ENCODE data around the gene MLX. TPM values are rescaled to one million over a fixed set of nuclear protein-coding genes. Genes with fewer than 3 reads are reported as not detected.
"Not testable (repeated sequence)": the region's sequence is repeated elsewhere in the genome, so short reads cannot be mapped to it uniquely, and the experiment has no call there.

Gene MLX
- total RNA-seq, 3 donors from 2014 or later = 69.6 to 110 (median 103) TPM

DNA sequence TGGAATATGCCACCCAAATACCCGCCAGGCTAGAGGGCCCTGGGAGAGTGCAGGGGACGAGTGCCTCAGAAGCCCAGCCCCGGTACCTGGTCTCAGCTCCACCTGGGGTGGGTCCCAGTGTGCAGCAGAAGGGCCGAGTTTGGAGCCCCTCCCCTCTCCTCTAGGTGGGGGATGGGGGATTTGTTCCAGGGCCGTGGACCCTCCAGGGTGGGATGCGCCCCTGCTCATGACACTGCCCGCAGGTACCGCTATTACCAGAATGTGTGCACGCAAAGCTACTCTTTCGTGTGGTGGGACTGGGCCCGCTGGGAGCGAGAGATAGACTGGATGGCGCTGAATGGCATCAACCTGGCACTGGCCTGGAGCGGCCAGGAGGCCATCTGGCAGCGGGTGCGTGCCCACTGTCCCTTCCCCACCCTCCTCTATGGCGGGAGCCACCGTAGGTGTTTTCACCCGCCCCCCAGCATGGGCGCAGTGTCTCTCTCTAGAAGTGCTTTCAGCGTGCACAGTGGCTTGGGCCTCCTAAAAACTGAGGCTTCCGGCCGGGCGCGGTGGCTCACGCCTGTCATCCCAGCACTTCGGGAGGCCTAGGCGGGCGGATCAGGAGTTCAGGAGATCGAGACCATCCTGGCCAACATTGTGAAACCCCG is 29.6 kb upstream of the MLX start:
- intact Hi-C loops (cut with DNase I, micrococcal nuclease) = no loop called here
- Histone ChIP-seq H3K9me3 (no peaks in the 10 kb centered on the region), H3K4me1 (ENCODE audit: low read depth) (peaks cover 27% of the 10 kb centered on the region), H3K4me3 (no peak overlapping the region), H3K36me3 (ENCODE audit: low read depth) (no peaks in the 10 kb centered on the region)
- DNase-seq (peak in 2 of 3 donors; percentile 58 to 63), ATAC-seq (no peak)
- TF ChIP-seq, protein P1, sequence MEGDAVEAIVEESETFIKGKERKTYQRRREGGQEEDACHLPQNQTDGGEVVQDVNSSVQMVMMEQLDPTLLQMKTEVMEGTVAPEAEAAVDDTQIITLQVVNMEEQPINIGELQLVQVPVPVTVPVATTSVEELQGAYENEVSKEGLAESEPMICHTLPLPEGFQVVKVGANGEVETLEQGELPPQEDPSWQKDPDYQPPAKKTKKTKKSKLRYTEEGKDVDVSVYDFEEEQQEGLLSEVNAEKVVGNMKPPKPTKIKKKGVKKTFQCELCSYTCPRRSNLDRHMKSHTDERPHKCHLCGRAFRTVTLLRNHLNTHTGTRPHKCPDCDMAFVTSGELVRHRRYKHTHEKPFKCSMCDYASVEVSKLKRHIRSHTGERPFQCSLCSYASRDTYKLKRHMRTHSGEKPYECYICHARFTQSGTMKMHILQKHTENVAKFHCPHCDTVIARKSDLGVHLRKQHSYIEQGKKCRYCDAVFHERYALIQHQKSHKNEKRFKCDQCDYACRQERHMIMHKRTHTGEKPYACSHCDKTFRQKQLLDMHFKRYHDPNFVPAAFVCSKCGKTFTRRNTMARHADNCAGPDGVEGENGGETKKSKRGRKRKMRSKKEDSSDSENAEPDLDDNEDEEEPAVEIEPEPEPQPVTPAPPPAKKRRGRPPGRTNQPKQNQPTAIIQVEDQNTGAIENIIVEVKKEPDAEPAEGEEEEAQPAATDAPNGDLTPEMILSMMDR (IDR thresholded peaks at IDR 0.05) = no peak

DNA sequence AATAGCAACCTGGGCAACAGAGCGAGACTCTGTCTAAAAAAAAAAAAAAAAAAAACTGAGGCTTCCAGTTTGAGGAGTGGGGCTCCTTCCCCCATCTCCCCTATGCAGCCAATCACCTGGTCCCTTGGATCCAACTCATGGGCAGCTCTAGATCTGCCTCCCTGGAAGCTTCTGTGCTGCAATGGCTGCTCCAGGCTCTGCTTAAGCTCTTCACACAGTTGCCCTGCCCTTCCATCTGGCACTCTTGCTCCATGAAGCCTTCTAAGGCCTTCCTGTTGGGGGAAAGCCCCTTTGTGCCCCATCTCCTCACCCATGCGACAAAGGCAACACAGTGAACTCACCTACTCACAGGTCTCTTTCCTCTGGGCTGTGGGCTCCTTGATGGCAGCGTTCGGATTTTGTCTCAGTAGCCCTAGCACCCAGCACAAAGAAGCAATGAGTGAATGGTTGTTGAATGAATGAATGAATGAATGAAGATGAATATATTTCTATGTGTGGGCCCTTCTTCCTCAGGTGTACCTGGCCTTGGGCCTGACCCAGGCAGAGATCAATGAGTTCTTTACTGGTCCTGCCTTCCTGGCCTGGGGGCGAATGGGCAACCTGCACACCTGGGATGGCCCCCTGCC is 29.0 kb upstream of the MLX start:
- ATAC-seq (no peak), DNase-seq (no peak)
- intact Hi-C loops (cut with DNase I, micrococcal nuclease) = no loop called here
- peaks cover 29% of the 10 kb centered on the region for H3K4me1 ChIP-seq (ENCODE audit: low read depth)
- no peak overlapping the region for H3K4me3 ChIP-seq
- TF ChIP-seq, protein P1 (IDR thresholded peaks at IDR 0.05) = no peak
- H3K36me3 ChIP-seq (ENCODE audit: low read depth) = no peaks in the 10 kb centered on the region
- H3K9me3 ChIP-seq = no peaks in the 10 kb centered on the region

DNA sequence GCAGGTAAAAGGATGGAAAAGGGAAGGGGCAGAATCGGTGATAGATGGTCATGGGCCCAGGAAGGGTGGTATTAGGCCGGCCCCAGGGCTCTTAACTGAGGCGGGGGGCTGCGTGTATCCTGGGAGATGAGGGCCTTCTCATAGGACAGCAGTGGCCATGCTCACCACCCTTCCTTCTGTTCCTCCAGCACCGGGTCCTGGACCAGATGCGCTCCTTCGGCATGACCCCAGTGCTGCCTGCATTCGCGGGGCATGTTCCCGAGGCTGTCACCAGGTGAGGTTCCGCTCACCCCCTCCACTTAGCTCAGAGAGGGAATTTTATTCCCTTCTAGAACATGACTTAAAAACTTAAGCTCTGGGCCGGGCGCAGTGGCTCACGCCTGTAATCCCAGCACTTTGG is 28.4 kb upstream of the MLX start:
- no peak overlapping the region for H3K4me3 ChIP-seq
- ATAC-seq (no peak), DNase-seq (peak in 1 of 3 donors; percentile 43)
- no peaks in the 10 kb centered on the region for H3K36me3 ChIP-seq (ENCODE audit: low read depth)
- peaks cover 29% of the 10 kb centered on the region for H3K4me1 ChIP-seq (ENCODE audit: low read depth)
- TF ChIP-seq, protein P1 (IDR thresholded peaks at IDR 0.05) = no peak
- intact Hi-C loops (cut with DNase I, micrococcal nuclease) = no loop called here
- H3K9me3 ChIP-seq = no peaks in the 10 kb centered on the region

DNA sequence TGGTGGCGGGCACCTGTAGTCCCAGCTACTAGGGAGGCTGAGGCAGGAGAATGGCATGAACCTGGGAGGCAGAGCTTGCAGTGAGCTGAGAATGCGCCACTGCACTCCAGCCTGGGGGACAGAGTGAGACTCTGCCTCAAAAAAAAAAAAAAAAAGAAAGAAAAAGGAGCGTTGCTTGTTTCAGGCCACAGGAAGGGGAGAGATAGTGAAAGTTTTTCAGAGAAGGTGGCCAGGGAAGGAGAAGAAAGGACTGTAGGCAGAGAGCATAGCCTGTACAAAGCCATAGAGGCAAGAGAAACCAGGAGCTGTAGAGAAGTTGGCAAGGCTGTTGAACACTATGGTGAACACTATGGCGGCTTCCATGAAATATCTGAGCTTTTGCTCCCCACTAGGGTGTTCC is 26.3 kb upstream of the MLX start:
- H3K36me3 ChIP-seq (ENCODE audit: low read depth); ATAC-seq; intact Hi-C loops (cut with DNase I, micrococcal nuclease): not testable (repeated sequence)

DNA sequence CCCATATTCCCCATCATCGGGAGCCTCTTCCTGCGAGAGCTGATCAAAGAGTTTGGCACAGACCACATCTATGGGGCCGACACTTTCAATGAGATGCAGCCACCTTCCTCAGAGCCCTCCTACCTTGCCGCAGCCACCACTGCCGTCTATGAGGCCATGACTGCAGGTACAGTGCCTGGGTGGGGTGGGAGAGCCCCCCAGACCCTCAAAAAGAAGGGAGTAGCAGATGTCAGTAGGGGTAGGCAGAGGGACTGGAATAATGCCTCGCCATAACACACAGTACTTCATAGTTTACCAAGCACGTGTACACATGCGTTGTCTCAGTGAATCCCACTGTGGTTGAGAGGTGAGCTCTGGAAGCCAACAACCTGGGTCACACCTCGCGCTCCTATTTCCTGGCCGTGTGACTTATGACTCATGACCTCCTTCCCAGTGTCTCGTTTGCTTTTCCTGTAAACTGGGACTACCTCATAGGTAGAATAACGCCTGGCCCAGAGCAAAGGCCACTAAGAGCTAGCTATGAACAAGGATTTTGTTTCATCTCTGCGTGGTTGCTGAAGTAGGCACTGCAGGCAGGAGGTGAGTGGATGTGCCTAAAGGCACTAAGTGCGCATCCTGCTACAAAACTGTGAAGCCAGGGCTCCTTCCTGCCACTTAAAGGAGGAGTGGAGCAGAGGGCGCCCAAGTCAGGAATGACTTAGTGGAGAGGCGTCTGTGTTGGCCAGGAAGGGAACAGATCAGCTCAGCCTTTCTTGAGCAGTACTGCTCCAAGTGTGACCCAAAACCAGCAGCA is 25.7 kb upstream of the MLX start:
- Histone ChIP-seq H3K36me3 (ENCODE audit: low read depth) (no peaks in the 10 kb centered on the region), H3K4me1 (ENCODE audit: low read depth) (peaks cover 25% of the 10 kb centered on the region), H3K4me3 (no peak overlapping the region), H3K9me3 (no peaks in the 10 kb centered on the region)
- intact Hi-C loops (cut with DNase I, micrococcal nuclease) = no loop called here
- TF ChIP-seq, protein P1 (IDR thresholded peaks at IDR 0.05) = no peak
- ATAC-seq = peak; percentile 86
- peak in 2 of 3 donors; percentile 56 to 62 for DNase-seq

More for the DNA sequence above, 26.3 kb upstream of the MLX start:
- peaks cover 26% of the 10 kb centered on the region for H3K4me1 ChIP-seq (ENCODE audit: low read depth)
- not testable (repeated sequence) for H3K9me3 ChIP-seq, H3K4me3 ChIP-seq
- DNase-seq = peak in 1 of 3 donors; percentile 9
